ENCODE measurements around the gene TNNI2.

TNNI2 gene

GRCh38 chr11:1847006-1847735 lies 8.4 kb downstream of the TNNI2 start:
- FAIRE-seq: no peak

- FAIRE-seq: no peak
Measured at GRCh38 chr11:1847926-1848639, 9.3 kb downstream of the TNNI2 start.

- FAIRE-seq: no peak
Measured at GRCh38 chr11:1848640-1849430, 10.1 kb downstream of the TNNI2 start.

GRCh38 chr11:1851468-1852180 lies 12.8 kb downstream of the TNNI2 start:
- no peak for FAIRE-seq

DNA sequence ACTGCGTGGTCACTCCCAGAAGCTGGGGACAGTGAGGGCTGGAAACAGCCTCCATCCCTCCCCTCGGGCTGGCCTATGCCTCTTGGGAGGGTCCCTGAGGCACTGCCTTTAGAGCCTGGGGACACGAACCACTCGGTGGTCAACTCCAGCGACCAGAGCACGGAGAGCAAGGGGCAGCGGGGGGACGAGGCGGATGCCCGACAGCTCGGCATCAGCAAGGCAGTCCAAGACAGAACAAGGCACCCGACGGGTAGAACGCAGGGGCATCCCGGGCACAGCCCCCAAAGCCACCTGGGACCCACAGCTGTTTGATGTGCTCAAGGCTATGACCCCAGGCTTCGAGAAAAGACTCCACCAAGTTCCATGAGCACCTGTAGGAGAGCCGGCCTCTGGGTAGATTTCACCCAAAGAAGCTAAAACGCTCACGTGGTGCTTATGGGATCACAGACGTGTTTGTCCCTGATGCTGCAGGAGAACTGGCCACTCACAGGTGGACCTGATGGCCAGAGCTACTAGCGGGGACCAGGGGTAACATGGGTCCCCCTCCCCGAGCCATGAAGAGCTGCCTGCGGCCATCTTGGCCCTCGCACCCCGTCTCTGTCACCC lies 13.6 kb downstream of the TNNI2 start:
- no peak for FAIRE-seq

GRCh38 chr11:1852877-1853276 lies 14.1 kb downstream of the TNNI2 start, which contains the start of gene LSP1:
Gene LSP1 (plus strand): TSS chr11:1853084. CDS start chr11:1853145, 61 bp downstream.
- FAIRE-seq: no peak

GRCh38 chr11:1853376-1854131 lies 14.8 kb downstream of the TNNI2 start:
- FAIRE-seq: no peak

- no peak for FAIRE-seq
Measured at GRCh38 chr11:1854132-1854948, 15.6 kb downstream of the TNNI2 start.

DNA sequence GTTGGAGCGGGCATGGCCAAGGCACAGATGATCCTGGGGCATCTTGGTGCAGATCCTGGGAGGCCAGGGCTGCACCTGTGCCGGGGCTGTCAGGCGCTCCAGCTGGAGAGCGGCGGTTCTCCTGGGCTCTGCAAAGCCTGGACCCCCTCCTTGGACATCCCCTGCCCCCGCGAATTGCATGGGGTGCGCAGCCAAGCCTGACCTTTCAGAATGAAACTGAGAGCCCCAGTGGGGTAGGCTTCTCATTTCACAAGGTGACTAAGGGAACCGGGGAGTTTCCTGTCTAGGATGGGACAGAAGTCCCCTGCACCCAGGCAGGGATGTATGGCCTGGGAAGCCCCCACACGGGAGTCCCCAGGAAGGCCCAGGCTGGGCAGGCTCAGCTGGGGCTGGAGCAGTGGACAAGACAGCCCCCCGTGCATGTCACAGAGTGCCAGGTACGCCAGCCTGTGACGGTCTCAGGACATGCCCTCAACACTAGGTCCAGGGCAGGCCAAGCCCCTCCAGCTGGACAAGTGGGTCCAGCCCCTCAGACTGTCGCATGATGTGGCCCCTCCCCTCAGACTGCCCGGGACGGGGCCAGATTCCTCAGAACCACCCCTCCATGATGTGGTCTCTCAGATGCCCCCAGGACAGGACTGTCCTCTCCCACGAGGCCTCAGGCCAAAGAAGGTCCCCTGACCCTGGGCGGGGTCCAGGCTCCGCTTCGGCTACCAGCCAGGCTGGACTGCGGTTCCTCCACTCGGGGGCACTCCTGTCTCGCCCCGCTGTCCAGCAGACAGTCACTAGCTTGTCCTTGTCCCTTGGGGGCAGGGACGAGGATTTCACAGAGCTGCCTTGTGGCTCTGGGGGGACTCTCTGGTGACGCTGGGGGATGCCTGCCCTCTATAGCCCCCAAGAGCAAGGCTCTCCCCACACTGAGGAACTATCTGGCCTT lies 16.4 kb downstream of the TNNI2 start:
- FAIRE-seq: no peak

DNA sequence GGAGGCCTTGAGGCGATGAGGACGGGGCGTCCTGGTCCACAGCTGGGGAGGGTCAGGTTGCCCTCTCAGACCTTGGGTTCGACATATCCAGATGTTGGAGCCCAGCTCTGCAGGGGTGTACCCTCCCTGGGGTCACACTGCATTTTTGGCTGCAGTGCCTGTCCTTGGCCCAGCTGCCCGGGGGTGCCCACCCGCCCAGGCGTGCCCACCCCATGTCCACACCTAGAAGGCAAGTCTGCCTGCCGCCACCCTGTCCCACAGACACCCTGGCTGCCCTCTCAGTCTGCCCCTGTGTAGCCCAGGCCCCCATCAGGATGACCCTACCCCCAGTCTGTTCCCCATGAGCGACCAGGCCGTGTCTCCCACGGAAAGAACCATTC lies 17.1 kb downstream of the TNNI2 start:
- no peak for FAIRE-seq

DNA sequence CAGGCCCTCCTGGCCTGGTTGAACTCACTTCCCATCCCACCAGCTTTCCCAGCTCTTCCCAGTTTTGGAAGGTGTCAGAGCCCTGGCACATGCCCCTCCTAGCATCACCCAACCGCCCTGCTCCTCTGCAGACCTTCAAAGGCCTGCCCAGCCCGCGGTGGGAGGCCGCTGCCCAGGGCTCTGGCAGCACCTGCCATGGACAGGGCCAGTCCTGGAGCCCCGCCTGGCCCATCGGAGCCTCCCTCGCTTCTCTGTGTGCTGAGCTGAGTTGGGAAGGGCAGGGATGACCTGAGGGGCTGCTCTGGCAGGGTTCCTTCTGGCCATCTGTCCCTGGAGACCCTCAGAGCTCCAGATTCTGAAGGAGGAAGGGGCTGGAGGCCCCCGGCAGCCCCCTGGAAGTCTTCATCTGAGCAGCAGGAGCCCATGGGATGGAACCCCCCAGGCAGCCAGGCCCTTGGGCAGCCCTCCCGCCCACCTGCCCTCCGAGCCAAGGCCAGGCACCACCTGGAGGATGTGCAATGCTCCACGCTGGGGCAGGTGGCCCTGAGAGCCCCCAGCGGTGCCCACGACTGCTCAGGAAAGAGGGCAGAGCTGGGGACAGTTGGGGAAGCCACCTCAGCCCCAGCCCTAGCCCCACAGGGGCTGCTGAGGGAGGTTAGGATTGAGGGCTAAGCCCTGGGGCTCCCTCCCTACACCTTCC lies 17.7 kb downstream of the TNNI2 start:
- no peak for FAIRE-seq

DNA sequence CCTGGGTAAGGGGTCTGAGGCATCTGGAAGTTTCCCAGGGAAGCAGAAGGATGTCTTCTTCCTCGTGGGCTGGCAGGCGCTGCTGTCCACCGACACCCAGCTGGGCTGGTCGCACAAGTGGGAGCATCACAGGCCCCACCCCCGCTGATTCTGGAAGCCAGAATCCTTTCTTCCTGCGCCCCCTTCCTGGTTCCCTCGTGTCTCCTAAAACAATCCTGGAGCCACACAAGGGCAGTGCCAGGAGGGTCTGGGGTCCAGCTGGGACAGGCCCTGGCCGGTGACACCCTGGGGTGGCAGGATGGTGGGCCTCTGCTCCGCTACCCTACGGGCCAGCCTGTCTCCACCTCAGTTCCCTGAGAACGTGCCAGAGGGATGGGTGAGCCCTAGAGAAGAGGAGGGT lies 18.3 kb downstream of the TNNI2 start:
- no peak for FAIRE-seq

- no peak for FAIRE-seq
Measured at GRCh38 chr11:1858154-1858553, 19.4 kb downstream of the TNNI2 start.

GRCh38 chr11:1858576-1858975 lies 19.8 kb downstream of the TNNI2 start:
- FAIRE-seq: no peak

DNA sequence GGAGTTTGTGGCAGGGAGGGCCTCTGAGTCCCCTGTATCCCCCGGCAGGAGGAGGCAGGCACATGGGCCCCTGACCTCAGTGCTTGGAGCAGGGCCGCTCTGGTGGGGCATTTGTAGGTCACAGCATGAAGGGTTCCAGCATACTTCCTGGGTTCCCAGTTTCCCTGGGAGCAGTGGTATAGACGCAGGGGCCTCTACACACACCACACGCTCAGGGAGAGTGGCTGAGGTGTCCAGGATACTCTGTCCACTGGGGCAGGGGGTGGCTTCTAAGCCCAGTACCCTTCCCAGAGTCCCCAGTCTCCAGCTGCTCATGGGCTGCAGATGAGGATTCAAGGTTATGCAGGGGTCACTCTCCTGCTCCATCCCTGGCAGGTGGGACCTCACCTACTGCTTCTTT lies 20.2 kb downstream of the TNNI2 start:
- no peak for FAIRE-seq

DNA sequence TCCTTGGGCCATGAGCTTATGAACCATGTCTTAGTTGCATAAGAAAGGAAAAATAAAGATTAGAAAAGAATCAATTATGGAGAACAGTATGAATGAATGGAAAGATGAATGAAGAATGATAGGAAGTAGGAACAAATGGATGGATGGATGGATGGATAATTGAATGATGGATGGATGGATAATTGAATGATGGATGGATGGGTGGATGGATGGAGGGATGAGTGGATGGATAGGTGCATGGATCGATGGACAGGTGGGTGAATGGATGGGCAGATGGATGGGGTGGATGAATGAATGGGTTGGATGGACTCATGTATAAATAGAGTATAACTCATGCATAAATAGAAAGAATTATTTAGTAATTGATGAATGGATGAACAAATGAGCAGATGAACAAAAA lies 21.3 kb downstream of the TNNI2 start:
- FAIRE-seq: no peak

DNA sequence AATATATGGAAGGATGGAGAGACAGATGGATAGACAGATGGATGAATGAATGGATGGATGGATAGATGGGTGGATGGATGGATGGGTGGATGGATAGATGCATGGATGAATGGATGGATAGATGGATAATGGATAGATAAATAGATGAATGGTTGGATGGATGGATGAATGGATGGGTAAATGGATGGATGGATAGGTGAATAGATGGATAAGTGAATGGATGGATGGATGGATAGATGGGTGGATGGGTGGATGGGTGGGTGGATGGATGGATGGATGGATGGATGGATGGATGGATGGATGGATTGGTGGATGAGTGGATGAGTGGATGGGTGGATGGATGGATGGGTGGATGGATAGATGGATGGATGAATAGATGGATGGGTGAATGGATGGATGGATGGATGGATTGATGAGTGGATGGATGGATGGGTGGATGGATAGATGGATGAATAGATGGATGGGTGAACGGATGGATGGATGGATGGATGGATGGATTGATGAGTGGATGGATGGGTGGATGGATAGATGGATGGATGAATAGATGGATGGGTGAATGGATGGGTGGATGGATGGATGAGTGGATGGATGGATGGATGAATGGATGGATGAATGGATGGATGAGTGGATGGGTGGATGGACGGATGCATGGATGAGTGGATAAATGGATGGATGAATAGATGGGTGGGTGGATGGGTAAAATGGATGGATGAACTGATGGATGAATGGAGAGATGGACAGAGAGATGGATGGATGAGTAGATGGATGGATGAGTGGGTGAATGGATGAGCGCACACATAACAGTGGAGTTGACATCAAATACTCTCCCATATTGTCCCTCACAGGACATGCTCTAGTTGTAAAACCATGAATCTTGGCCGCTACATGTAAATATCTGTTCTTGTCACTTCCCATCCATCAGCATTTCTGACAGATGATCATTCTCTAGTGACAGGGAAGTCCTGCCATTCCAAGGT lies 22.9 kb downstream of the TNNI2 start:
- no peak for FAIRE-seq

Measured in TTC549 (cell line).